ENCODE measurements around the gene KIF22. TPM values are rescaled to one million over a fixed set of nuclear protein-coding genes. Genes with fewer than 3 reads are reported as not detected.

The KIF22 gene
- total RNA-seq, 1 donor from 2014 or later: 78.3 TPM

GRCh38 chr16:29763326-29763725 is 27.2 kb upstream of the KIF22 start:
- Mint-ChIP-seq H3K27me3 (ENCODE audit: low read depth) (no peaks in the 10 kb centered on the region), H3K4me3 (no peak overlapping the region), H3K9me3 (no peaks in the 10 kb centered on the region), H3K36me3 (no peaks in the 10 kb centered on the region), H3K27ac (no peak overlapping the region), H3K4me1 (peaks cover 17% of the 10 kb centered on the region)
- no peak for DNase-seq (ENCODE audit: low spot score in 2 of 2, unreplicated experiment in 2 of 2)
- no peak for TF ChIP-seq CTCF (IDR thresholded peaks at IDR 0.05; ENCODE audit: unreplicated experiment)

GRCh38 chr16:29765167-29766032 is 25.2 kb upstream of the KIF22 start:
- H3K4me3 Mint-ChIP-seq: no peak overlapping the region
- no peak for TF ChIP-seq CTCF (IDR thresholded peaks at IDR 0.05; ENCODE audit: unreplicated experiment)
- peaks cover 20% of the 10 kb centered on the region for H3K4me1 Mint-ChIP-seq
- H3K27ac Mint-ChIP-seq: no peak overlapping the region
- H3K36me3 Mint-ChIP-seq: no peaks in the 10 kb centered on the region
- H3K27me3 Mint-ChIP-seq (ENCODE audit: low read depth): no peaks in the 10 kb centered on the region
- H3K9me3 Mint-ChIP-seq: no peaks in the 10 kb centered on the region
- no peak for DNase-seq (ENCODE audit: low spot score in 2 of 2, unreplicated experiment in 2 of 2)

- TF ChIP-seq CTCF (IDR thresholded peaks at IDR 0.05; ENCODE audit: unreplicated experiment): no peak
Observed at GRCh38 chr16:29766571-29766970, 24.0 kb upstream of the KIF22 start.

GRCh38 chr16:29767062-29767461 is 23.5 kb upstream of the KIF22 start:
- TF ChIP-seq CTCF (IDR thresholded peaks at IDR 0.05; ENCODE audit: unreplicated experiment): no peak
- no peaks in the 10 kb centered on the region for H3K36me3 Mint-ChIP-seq
- no peaks in the 10 kb centered on the region for H3K27me3 Mint-ChIP-seq (ENCODE audit: low read depth)
- peaks cover 15% of the 10 kb centered on the region for H3K4me1 Mint-ChIP-seq
- H3K9me3 Mint-ChIP-seq: no peaks in the 10 kb centered on the region
- H3K27ac Mint-ChIP-seq: no peak overlapping the region
- no peak for DNase-seq (ENCODE audit: low spot score in 2 of 2, unreplicated experiment in 2 of 2)
- no peak overlapping the region for H3K4me3 Mint-ChIP-seq

More at GRCh38 chr16:29766571-29766970, 24.0 kb upstream of the KIF22 start:
- Mint-ChIP-seq H3K36me3 (no peaks in the 10 kb centered on the region), H3K4me1 (peaks cover 17% of the 10 kb centered on the region), H3K27me3 (ENCODE audit: low read depth) (no peaks in the 10 kb centered on the region), H3K27ac (no peak overlapping the region), H3K9me3 (no peaks in the 10 kb centered on the region), H3K4me3 (no peak overlapping the region)
- no peak for DNase-seq (ENCODE audit: low spot score in 2 of 2, unreplicated experiment in 2 of 2)

- Mint-ChIP-seq H3K27me3 (ENCODE audit: low read depth) (no peaks in the 10 kb centered on the region), H3K27ac (no peak overlapping the region), H3K9me3 (no peaks in the 10 kb centered on the region), H3K4me3 (no peak overlapping the region), H3K36me3 (no peaks in the 10 kb centered on the region), H3K4me1 (peaks cover 18% of the 10 kb centered on the region)
- no peak for TF ChIP-seq CTCF (IDR thresholded peaks at IDR 0.05; ENCODE audit: unreplicated experiment)
- DNase-seq (ENCODE audit: low spot score in 2 of 2, unreplicated experiment in 2 of 2): no peak
Observed at GRCh38 chr16:29769507-29769906, 21.0 kb upstream of the KIF22 start.

Data from mesothelial cell of epicardium (in vitro differentiated cells).